Measurements from ENCODE around the gene RAF1.
"Not testable (repeated sequence)": the region's sequence is repeated elsewhere in the genome, so short reads cannot be mapped to it uniquely, and the experiment has no call there.

RAF1 gene

DNA sequence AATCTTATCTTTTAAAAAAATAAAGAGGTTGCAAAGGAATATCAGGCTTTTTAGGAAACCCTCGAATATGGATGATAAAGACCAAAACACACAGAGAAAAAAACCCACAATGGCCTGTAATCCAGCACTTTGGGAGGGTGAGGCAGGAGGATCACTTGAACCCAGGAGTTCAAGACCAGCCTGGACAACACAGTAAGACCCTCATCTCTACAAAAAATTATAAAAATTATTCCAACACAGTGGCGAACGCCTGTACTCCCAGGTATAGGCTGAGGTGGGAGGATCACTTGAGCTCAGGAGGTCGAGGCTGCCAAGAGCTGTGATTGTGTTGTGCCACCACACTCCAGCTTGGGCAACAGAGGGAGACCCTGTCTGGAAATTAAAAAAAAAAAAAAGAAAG, 30.8 kb downstream of the RAF1 start:
- DNase-seq: no peak

DNA sequence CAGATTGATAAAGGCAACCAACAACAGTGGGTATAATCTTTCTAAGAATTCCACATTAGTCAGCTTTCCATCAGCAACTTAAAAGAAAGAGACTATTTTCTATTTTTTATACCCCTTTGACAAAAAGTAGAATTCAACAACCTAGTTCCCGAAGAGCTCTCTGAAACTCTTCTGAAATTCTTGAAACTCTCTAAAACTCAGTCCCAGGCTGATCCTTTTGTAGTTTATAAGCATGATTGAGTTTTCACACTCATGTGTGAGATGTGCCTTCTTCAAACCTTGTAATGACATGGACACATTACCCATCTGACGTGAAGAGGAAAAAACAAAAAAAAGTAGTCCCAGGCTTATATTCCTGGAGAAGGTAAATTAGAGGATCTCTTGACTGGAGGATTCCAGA, 31.4 kb downstream of the RAF1 start:
- no peak for DNase-seq

- not testable (repeated sequence) for DNase-seq
These were observed 33.1 kb downstream of the RAF1 start for GRCh38 chr3:12630843-12631242.

- DNase-seq: no peak
These were observed 33.6 kb downstream of the RAF1 start for GRCh38 chr3:12630292-12630691.

DNA sequence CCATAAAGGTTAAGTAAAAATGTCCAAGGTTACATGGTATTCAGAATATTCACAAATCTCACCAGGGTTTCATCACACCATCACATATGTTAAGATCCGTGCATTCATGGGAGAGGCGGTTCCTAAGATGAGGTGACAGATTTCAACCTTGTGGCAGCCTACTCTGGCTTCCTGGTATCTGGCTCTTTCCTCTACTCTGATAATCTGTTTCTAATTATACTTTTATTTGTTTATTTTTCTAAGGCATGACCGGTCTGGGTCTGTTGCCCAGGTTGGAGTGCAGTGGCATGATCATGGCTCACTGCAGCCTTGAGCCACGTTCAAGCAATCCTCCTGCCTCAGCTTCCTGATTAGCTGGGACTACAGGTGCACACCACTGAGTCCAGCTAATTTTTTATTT, 34.4 kb downstream of the RAF1 start:
- no peak for DNase-seq

DNA sequence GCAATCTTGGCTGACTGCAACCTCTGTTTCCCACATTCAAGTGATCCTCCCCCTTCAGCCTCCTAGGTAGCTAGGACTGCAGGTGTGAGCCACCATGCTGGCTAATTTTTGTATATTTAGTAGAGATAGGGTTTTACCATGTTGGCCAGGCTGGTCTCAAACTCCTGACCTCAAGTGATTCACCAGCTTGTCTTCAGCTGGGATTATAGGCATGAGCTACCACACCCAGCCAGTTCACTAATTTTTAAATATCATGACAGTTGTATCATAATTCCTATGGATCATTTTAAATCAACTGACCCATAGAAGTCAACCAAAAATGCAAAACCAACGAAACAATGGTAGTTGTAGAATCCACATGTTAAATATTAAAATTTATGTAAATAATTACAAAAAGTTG, 35.1 kb downstream of the RAF1 start:
- DNase-seq: peak; percentile 12

DNA sequence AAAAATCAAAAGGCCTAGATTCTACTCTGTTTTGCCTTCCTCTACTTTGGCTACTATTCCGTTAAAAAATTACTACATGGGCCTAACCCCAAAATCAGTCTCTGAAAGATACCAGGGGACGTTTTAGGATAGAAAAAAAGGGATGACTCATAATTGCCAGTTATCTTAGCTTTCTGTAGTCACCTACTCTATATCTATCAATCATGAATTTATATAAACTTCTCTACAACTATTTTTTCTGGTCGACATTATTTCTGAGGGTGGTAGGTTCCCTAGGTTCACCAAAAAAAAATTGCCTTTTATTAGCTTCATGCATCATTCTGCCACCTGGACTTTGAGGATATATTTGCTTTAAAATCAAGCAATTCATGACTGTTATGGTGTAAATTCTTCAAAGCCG, 36.5 kb downstream of the RAF1 start:
- DNase-seq: peak; percentile 11

DNA sequence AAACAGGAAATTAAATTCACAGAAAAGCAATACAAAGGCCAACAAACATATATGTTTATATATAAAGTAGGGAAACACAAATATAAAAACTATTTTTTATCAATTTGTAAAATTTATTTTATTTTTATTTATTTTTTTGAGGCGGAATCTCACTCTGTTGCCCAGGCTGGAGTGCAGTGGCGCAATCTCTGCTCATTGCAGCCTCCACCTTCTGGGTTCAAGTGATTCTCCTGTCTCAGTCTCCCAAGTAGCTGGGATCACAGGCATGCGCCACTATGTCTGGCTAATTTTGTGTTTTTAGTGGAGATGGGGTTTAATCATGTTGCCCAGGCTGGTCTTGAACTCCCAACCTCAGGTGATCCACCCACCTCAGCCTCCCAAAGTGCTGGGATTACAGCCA, 39.0 kb downstream of the RAF1 start:
- DNase-seq: not testable (repeated sequence)

- no peak for DNase-seq
These were observed 39.9 kb downstream of the RAF1 start for GRCh38 chr3:12624056-12624455.

GRCh38 chr3:12622335-12622734, 41.6 kb downstream of the RAF1 start:
- DNase-seq: no peak

GRCh38 chr3:12620729-12621128, 43.2 kb downstream of the RAF1 start:
- no peak for DNase-seq

- no peak for DNase-seq
These were observed 43.6 kb downstream of the RAF1 start for GRCh38 chr3:12620305-12620704.

- no peak for DNase-seq
These were observed 45.5 kb downstream of the RAF1 start for GRCh38 chr3:12618426-12618825.

- no peak for DNase-seq
These were observed 48.7 kb downstream of the RAF1 start for GRCh38 chr3:12615266-12615665.

DNA sequence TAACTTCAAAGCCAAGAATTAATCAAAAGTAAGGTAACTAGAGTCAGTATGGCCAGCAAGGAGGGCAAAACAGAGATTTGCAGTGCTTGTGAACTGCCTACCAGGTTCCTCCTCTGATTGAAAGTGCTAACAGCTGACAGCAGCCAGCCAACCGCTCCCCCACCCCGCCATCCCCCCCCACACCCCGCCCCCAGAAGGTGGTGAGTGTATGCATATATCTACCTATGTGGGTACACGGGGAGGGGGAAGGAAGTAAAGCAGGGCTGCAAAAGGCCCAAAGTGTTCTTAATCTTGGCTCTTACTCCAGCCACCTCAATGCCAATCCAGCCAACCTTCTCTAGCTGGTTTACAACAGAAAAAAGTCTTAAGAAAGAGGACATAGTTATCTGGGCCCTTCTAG, 50.7 kb downstream of the RAF1 start:
- no peak for DNase-seq

DNA sequence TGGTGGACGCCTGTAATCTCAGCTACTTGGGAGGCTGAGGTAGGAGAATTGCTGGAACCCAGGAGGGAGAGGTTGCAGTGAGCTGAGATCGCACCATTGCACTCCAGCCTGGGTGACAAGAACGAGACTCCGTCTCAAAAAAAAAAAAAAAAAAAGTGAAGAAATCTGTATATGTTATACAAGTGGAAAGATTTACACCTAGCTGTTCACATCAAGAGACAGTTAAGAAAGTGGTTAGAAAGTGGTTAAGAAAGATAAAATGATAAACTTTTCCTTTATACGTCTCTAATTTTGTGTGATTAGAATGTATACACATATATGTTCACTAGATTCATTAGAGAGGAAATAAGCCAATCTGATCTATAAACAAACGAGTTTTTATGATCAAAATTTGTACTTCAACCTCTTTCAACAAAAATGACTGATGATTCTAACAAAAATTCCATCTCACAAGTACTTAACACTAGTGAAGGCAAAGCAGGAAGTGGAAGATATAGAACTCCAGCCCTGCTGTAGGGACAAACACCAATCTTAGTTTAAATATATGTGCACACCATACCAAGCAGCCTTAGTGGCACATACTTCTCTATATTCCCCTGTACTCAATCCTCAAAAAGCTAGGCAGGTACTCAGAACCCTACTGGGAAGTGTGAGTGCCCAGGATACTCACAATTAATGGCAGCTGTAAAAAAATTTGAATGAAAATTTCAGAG, 51.2 kb downstream of the RAF1 start:
- no peak for DNase-seq

GRCh38 chr3:12611117-12611516, 52.8 kb downstream of the RAF1 start:
- DNase-seq: no peak

GRCh38 chr3:12608376-12608775, 55.5 kb downstream of the RAF1 start:
- no peak for DNase-seq

- DNase-seq: no peak
These were observed 59.9 kb downstream of the RAF1 start for GRCh38 chr3:12603969-12604368.

DNA sequence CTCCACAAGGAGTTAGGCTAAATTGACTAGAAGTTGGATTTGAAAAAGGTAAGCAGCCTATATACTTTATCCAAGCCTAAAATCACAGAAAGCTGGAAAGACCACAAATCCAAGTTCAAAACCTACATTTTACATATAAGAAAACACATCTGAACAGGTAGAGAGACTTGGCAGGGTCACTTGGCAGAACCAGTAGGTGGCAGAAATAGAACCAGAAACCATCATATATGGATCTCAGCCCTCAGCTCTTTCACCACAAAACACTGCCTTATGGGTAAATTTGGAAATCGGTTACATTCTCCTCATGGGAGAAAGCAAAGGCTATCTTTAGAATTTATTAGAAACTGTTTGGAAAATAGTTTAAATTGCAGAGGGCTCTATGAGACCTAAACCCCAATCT, 62.8 kb downstream of the RAF1 start:
- DNase-seq: no peak

DNA sequence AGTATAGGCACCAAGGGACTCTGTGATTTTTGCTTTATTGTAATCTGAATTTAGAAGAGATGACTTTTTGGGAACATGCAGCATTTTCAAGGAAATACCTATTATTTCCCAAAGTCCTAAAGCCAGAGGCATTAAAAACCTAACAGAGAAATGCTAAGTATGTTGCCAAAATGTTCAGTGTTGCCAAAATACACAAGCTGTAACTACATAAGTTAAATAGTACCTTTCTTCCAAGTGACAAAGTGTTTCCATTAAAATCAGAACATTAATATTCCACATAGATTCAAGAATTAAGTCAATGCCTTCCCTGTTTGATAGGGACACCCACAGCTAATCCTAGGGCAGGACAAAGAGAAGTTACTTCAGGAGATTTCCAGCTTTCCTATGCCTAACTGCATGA, 65.0 kb downstream of the RAF1 start:
- no peak for DNase-seq

- DNase-seq: no peak
These were observed 70.4 kb downstream of the RAF1 start for GRCh38 chr3:12593473-12593872.

GRCh38 chr3:12591997-12592715, 71.8 kb downstream of the RAF1 start:
- no peak for DNase-seq

GRCh38 chr3:12591456-12591855, 72.5 kb downstream of the RAF1 start:
- DNase-seq: no peak

DNA sequence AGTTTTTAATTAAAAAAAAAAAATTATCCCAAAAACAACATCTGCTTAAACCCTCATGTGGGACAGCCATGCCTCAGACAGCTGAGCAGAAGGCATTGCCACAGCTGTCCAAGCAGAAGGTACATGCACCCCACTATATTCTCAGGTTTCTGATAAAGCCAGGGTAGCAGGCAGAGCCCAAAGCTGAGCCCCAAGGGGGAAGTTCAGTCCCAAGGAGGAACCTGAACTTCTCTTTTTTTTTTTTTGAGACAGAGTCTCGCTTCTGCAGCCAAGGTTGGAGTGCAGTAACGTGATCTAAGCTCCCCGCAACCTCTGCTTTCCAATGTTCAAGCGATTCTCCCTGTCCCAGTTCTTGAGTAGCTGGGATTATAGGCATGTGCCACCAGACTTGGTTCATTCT, 73.8 kb downstream of the RAF1 start:
- DNase-seq: no peak
